ENCODE results near the gene GSN.
A peak's percentile ranks its signal among the peaks of the same experiment; 100 is the strongest.

The GSN gene

DNA sequence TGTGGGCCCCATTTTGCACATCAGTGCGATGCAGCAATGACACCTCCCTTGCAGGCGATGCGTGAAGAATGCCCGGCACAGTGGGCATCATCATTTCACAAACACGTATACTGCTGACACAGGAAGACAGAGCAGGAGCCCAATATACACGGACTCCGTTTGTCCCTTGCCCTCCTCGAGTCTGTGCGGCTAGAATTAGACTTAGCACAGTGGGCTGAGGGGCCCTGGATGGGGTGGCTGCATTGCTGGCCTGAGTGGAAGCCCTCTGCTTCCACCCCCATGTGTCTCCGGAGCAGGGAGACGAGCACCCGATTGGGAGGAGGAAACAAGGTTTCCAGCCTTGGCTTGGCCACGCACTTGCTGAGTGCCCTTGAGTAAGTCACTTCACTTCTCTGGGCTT lies 40.8 kb downstream of the GSN start:
- no peaks in the 10 kb centered on the region for H3K27me3 Mint-ChIP-seq
- DNase-seq (ENCODE audit: low spot score in 2 of 2) (no peak), ATAC-seq (replicated peaks; ENCODE audit: extremely low read depth, poor library complexity, severe bottlenecking) (no peak)
- no peak overlapping the region for H3K4me3 Mint-ChIP-seq
- no peaks in the 10 kb centered on the region for H3K4me1 Mint-ChIP-seq
- H3K36me3 Mint-ChIP-seq (ENCODE audit: insufficient read depth) = peaks cover 4% of the 10 kb centered on the region
- H3K9me3 Mint-ChIP-seq = no peaks in the 10 kb centered on the region
- no peak overlapping the region for H3K27ac Mint-ChIP-seq (ENCODE audit: low read depth)

DNA sequence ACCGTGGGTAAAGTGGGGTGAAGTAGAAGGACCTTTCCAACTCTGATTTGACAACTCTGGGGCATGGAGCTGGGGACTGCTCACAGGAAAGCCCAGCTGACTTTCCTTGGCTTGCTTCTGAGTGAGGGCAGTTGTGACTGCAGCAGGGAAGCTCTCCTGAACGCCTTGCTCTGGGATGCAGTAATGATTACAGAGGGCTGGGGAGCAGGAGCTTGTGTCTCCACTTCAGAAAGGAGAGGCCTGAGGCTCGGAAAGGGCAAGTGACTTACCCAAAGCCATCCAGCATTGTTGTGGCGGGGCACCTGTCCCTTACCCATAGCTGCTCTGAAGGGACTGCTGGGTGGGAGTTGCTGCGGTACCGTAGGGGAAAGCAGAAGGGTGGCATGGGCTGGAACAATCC lies 41.2 kb downstream of the GSN start:
- H3K9me3 Mint-ChIP-seq = no peaks in the 10 kb centered on the region
- DNase-seq (ENCODE audit: low spot score in 2 of 2) = no peak
- H3K4me1 Mint-ChIP-seq = no peaks in the 10 kb centered on the region
- peaks cover 4% of the 10 kb centered on the region for H3K36me3 Mint-ChIP-seq (ENCODE audit: insufficient read depth)
- no peak overlapping the region for H3K4me3 Mint-ChIP-seq
- ATAC-seq (replicated peaks; ENCODE audit: extremely low read depth, poor library complexity, severe bottlenecking) = no peak
- no peak overlapping the region for H3K27ac Mint-ChIP-seq (ENCODE audit: low read depth)
- H3K27me3 Mint-ChIP-seq = no peaks in the 10 kb centered on the region

DNA sequence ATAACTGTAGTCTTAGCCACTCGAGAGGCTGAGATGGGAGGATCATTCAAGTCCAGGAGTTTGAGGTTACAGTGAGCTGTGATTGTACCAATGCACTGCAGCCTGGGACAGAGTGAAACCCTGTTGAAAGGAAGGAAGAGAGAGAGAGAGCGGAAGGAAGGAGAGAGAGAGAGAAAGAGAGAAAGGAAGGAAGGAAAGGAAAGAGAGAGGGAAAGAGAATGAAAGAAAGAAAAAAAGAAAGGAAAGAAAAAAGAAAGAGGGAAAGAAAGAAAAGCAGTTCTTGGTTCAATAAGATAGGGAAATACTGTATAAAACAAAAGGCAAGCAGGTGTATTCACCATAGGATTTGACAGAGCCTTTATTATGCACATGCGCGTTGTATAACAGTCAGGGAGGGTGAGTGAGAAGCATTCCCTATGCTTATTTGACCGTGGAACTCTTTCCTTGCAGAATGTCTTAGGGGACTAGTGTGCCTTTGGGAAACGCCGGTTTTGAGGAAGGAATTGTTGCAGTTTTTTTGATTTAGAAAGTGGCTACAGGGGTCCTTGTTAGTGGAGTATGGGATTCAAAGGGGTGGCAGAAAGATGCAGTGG lies 42.0 kb downstream of the GSN start:
- no peak for ATAC-seq (replicated peaks; ENCODE audit: extremely low read depth, poor library complexity, severe bottlenecking)
- no peaks in the 10 kb centered on the region for H3K4me1 Mint-ChIP-seq
- H3K9me3 Mint-ChIP-seq = no peaks in the 10 kb centered on the region
- no peaks in the 10 kb centered on the region for H3K27me3 Mint-ChIP-seq
- no peak overlapping the region for H3K27ac Mint-ChIP-seq (ENCODE audit: low read depth)
- no peak overlapping the region for H3K4me3 Mint-ChIP-seq
- H3K36me3 Mint-ChIP-seq (ENCODE audit: insufficient read depth) = peaks cover 4% of the 10 kb centered on the region
- no peak for DNase-seq (ENCODE audit: low spot score in 2 of 2)

GRCh38 chr9:121310571-121310970 lies 42.6 kb downstream of the GSN start:
- Mint-ChIP-seq H3K4me1 (no peaks in the 10 kb centered on the region), H3K27me3 (no peaks in the 10 kb centered on the region), H3K27ac (ENCODE audit: low read depth) (no peak overlapping the region), H3K4me3 (no peak overlapping the region), H3K36me3 (ENCODE audit: insufficient read depth) (peaks cover 4% of the 10 kb centered on the region), H3K9me3 (no peaks in the 10 kb centered on the region)
- ATAC-seq (replicated peaks; ENCODE audit: extremely low read depth, poor library complexity, severe bottlenecking) (no peak), DNase-seq (ENCODE audit: low spot score in 2 of 2) (no peak)

GRCh38 chr9:121312169-121312568 lies 44.2 kb downstream of the GSN start:
- Mint-ChIP-seq H3K4me3 (no peak overlapping the region), H3K27me3 (no peaks in the 10 kb centered on the region), H3K9me3 (no peaks in the 10 kb centered on the region), H3K27ac (ENCODE audit: low read depth) (no peak overlapping the region), H3K4me1 (no peaks in the 10 kb centered on the region), H3K36me3 (ENCODE audit: insufficient read depth) (peaks cover 4% of the 10 kb centered on the region)
- ATAC-seq (replicated peaks; ENCODE audit: extremely low read depth, poor library complexity, severe bottlenecking) (no peak), DNase-seq (ENCODE audit: low spot score in 2 of 2) (no peak)

- no peak overlapping the region for H3K27ac Mint-ChIP-seq (ENCODE audit: low read depth)
- H3K4me1 Mint-ChIP-seq = no peaks in the 10 kb centered on the region
- no peak for DNase-seq (ENCODE audit: low spot score in 2 of 2)
- H3K36me3 Mint-ChIP-seq (ENCODE audit: insufficient read depth) = peaks cover 2% of the 10 kb centered on the region
- no peak overlapping the region for H3K4me3 Mint-ChIP-seq
- no peaks in the 10 kb centered on the region for H3K9me3 Mint-ChIP-seq
- no peaks in the 10 kb centered on the region for H3K27me3 Mint-ChIP-seq
- ATAC-seq (replicated peaks; ENCODE audit: extremely low read depth, poor library complexity, severe bottlenecking) = no peak
Measured at GRCh38 chr9:121313458-121314152, 45.6 kb downstream of the GSN start.

- H3K27me3 Mint-ChIP-seq = no peaks in the 10 kb centered on the region
- no peaks in the 10 kb centered on the region for H3K9me3 Mint-ChIP-seq
- no peak for ATAC-seq (replicated peaks; ENCODE audit: extremely low read depth, poor library complexity, severe bottlenecking)
Measured at GRCh38 chr9:121316378-121316777, 48.4 kb downstream of the GSN start.

GRCh38 chr9:121316852-121317373 lies 49.0 kb downstream of the GSN start:
- peaks cover 5% of the 10 kb centered on the region for H3K36me3 Mint-ChIP-seq (ENCODE audit: insufficient read depth)
- ATAC-seq (replicated peaks; ENCODE audit: extremely low read depth, poor library complexity, severe bottlenecking) (no peak), DNase-seq (ENCODE audit: low spot score in 2 of 2) (no peak)
- no peaks in the 10 kb centered on the region for H3K9me3 Mint-ChIP-seq
- no peak overlapping the region for H3K4me3 Mint-ChIP-seq
- no peak overlapping the region for H3K27ac Mint-ChIP-seq (ENCODE audit: low read depth)
- no peaks in the 10 kb centered on the region for H3K27me3 Mint-ChIP-seq
- peaks cover 16% of the 10 kb centered on the region for H3K4me1 Mint-ChIP-seq

More at GRCh38 chr9:121316378-121316777, 48.4 kb downstream of the GSN start:
- DNase-seq (ENCODE audit: low spot score in 2 of 2) = no peak
- H3K36me3 Mint-ChIP-seq (ENCODE audit: insufficient read depth) = peaks cover 5% of the 10 kb centered on the region
- H3K4me1 Mint-ChIP-seq = peaks cover 14% of the 10 kb centered on the region
- H3K4me3 Mint-ChIP-seq = no peak overlapping the region
- H3K27ac Mint-ChIP-seq (ENCODE audit: low read depth) = no peak overlapping the region

GRCh38 chr9:121317737-121318630 lies 50.0 kb downstream of the GSN start:
- H3K9me3 Mint-ChIP-seq = no peaks in the 10 kb centered on the region
- no peak overlapping the region for H3K27ac Mint-ChIP-seq (ENCODE audit: low read depth)
- ATAC-seq (replicated peaks; ENCODE audit: extremely low read depth, poor library complexity, severe bottlenecking) (no peak), DNase-seq (ENCODE audit: low spot score in 2 of 2) (no peak)
- H3K4me3 Mint-ChIP-seq = no peak overlapping the region
- peaks cover 8% of the 10 kb centered on the region for H3K36me3 Mint-ChIP-seq (ENCODE audit: insufficient read depth)
- H3K27me3 Mint-ChIP-seq = no peaks in the 10 kb centered on the region
- peaks cover 27% of the 10 kb centered on the region for H3K4me1 Mint-ChIP-seq

DNA sequence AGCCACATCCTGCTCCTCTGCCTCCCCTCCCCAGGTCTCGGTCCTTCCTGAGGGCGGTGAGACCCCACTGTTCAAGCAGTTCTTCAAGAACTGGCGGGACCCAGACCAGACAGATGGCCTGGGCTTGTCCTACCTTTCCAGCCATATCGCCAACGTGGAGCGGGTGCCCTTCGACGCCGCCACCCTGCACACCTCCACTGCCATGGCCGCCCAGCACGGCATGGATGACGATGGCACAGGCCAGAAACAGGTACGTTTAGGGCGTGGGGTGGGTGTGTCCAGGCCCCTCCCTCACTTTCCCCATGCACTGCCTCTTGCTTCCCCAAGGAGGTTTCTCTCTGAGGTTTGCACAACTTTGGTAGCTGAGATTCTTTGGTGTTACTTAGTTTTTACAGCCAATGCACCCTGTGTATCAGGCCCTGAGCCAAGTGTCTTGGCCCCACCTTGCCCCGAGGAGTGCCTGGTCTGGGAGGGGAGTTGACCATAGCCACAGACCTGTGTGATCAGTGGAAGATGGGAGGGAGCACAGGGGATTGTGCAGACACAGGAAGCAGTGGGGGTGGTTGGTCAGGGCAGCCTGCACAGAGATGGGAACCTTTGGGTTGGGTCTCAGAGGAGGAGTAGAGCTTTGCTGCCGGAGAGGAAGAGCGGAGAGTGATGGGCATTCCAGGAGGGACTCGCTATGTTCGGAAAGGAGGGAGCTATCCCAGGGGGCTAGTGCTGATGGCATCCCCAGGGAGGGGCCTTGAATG lies 50.8 kb downstream of the GSN start:
- no peak overlapping the region for H3K4me3 Mint-ChIP-seq
- DNase-seq (ENCODE audit: low spot score in 2 of 2) = no peak
- H3K27me3 Mint-ChIP-seq = no peaks in the 10 kb centered on the region
- no peak for ATAC-seq (replicated peaks; ENCODE audit: extremely low read depth, poor library complexity, severe bottlenecking)
- no peak overlapping the region for H3K27ac Mint-ChIP-seq (ENCODE audit: low read depth)
- peaks cover 10% of the 10 kb centered on the region for H3K36me3 Mint-ChIP-seq (ENCODE audit: insufficient read depth)
- H3K9me3 Mint-ChIP-seq = no peaks in the 10 kb centered on the region
- H3K4me1 Mint-ChIP-seq = peaks cover 28% of the 10 kb centered on the region

- Mint-ChIP-seq H3K27ac (ENCODE audit: low read depth) (no peak overlapping the region), H3K4me3 (no peak overlapping the region)
Measured at GRCh38 chr9:121319383-121319780, 51.4 kb downstream of the GSN start.

GRCh38 chr9:121321016-121321503 lies 53.1 kb downstream of the GSN start:
- H3K4me3 Mint-ChIP-seq = peak overlapping the region; percentile 43
- no peaks in the 10 kb centered on the region for H3K9me3 Mint-ChIP-seq
- H3K36me3 Mint-ChIP-seq (ENCODE audit: insufficient read depth) = peaks cover 10% of the 10 kb centered on the region
- peaks cover 39% of the 10 kb centered on the region for H3K4me1 Mint-ChIP-seq
- DNase-seq (ENCODE audit: low spot score in 2 of 2) = no peak
- ATAC-seq (replicated peaks; ENCODE audit: extremely low read depth, poor library complexity, severe bottlenecking) = peak; percentile 10
- H3K27me3 Mint-ChIP-seq = no peaks in the 10 kb centered on the region
- H3K27ac Mint-ChIP-seq (ENCODE audit: low read depth) = no peak overlapping the region

More at GRCh38 chr9:121319383-121319780, 51.4 kb downstream of the GSN start:
- no peaks in the 10 kb centered on the region for H3K9me3 Mint-ChIP-seq
- peaks cover 10% of the 10 kb centered on the region for H3K36me3 Mint-ChIP-seq (ENCODE audit: insufficient read depth)
- DNase-seq (ENCODE audit: low spot score in 2 of 2) (no peak), ATAC-seq (replicated peaks; ENCODE audit: extremely low read depth, poor library complexity, severe bottlenecking) (no peak)
- peaks cover 28% of the 10 kb centered on the region for H3K4me1 Mint-ChIP-seq
- no peaks in the 10 kb centered on the region for H3K27me3 Mint-ChIP-seq
